ENCODE data around the gene UBE2G2.
A peak's percentile ranks its signal among the peaks of the same experiment; 100 is the strongest.

UBE2G2 gene

DNA sequence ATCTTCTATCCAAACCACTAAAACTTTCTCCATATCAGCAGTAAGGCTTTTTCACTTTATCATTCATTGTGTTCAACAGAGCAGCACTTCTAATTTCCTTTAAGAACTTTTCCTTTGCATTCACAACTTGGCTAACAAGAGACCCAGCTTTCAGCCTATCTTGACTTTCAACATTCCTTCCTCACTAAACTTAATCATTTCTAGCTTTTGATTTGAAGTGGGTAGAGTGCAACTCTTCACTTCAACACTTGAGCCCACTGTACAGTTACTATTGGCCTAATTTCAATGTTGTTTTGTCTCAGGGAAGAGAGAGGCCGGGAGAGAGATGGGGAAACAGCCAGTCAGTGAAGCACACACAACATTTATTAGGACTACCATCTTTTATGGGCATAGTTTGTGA lies 2.0 kb downstream of the UBE2G2 start:
- Mint-ChIP-seq H3K4me1 (peaks cover 42% of the 10 kb centered on the region), H3K4me3 (peak overlapping the region; percentile 87 to 99 (median 98)), H3K9me3 (no peaks in the 10 kb centered on the region), H3K27ac (peak overlapping the region; percentile 73 to 83 (median 76)), H3K27me3 (ENCODE audit: low read depth) (no peaks in the 10 kb centered on the region), H3K36me3 (ENCODE audit: low read depth) (peaks cover 28% of the 10 kb centered on the region)
- TF ChIP-seq, protein P1, sequence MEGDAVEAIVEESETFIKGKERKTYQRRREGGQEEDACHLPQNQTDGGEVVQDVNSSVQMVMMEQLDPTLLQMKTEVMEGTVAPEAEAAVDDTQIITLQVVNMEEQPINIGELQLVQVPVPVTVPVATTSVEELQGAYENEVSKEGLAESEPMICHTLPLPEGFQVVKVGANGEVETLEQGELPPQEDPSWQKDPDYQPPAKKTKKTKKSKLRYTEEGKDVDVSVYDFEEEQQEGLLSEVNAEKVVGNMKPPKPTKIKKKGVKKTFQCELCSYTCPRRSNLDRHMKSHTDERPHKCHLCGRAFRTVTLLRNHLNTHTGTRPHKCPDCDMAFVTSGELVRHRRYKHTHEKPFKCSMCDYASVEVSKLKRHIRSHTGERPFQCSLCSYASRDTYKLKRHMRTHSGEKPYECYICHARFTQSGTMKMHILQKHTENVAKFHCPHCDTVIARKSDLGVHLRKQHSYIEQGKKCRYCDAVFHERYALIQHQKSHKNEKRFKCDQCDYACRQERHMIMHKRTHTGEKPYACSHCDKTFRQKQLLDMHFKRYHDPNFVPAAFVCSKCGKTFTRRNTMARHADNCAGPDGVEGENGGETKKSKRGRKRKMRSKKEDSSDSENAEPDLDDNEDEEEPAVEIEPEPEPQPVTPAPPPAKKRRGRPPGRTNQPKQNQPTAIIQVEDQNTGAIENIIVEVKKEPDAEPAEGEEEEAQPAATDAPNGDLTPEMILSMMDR (IDR thresholded peaks at IDR 0.05; ENCODE audit: unreplicated experiment in 3 of 3): no peak

DNA sequence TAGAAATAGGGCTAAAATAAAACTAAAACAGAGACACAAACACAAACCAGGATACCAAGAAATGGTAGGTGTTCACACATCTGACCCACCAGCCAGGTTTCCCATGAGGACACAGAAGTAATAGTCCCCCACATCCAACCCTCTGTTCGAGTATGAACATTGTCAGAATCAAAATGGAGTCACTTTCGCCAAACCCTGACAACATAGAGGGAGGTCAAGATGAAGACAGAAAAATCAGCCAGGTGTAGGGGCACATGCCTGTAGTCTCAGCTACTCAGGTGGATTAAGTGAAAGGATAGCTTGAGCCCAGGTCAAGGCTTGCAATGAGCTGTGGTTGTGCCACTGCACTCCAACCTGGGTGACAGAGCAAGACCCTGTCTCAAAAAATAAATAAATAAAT lies 3.8 kb downstream of the UBE2G2 start:
- H3K9me3 Mint-ChIP-seq: no peaks in the 10 kb centered on the region
- H3K27me3 Mint-ChIP-seq (ENCODE audit: low read depth): no peaks in the 10 kb centered on the region
- H3K4me1 Mint-ChIP-seq: peaks cover 39% of the 10 kb centered on the region
- H3K27ac Mint-ChIP-seq: no peak overlapping the region
- peaks cover 26% of the 10 kb centered on the region for H3K36me3 Mint-ChIP-seq (ENCODE audit: low read depth)
- TF ChIP-seq, protein P1 (IDR thresholded peaks at IDR 0.05; ENCODE audit: unreplicated experiment in 3 of 3): no peak
- no peak overlapping the region for H3K4me3 Mint-ChIP-seq

DNA sequence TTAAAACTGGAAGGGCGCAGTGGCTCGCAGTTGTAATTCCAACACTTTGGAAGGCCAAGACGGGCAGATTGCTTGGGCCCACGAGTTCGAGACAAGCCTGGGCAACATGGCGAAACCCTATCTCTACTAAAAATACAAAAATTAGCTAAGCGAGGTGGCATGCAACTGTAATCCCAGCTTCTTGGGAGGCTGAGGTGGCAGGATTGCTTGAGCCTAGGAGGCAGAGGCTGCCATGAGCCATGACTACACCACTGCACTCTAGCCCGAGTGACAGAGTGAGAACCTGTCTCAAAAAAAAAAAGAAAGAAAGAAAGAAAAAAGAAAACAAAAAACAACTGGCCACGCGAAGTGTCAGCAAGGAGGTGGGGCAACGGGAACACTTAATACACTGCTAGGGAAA lies 6.3 kb downstream of the UBE2G2 start:
- no peak overlapping the region for H3K4me3 Mint-ChIP-seq
- H3K36me3 Mint-ChIP-seq (ENCODE audit: low read depth): peaks cover 38% of the 10 kb centered on the region
- H3K9me3 Mint-ChIP-seq: no peaks in the 10 kb centered on the region
- no peaks in the 10 kb centered on the region for H3K27me3 Mint-ChIP-seq (ENCODE audit: low read depth)
- peaks cover 32% of the 10 kb centered on the region for H3K4me1 Mint-ChIP-seq
- peak overlapping the region in 1 of 3 experiments; percentile 25 for H3K27ac Mint-ChIP-seq
- TF ChIP-seq, protein P1 (IDR thresholded peaks at IDR 0.05; ENCODE audit: unreplicated experiment in 3 of 3): no peak

DNA sequence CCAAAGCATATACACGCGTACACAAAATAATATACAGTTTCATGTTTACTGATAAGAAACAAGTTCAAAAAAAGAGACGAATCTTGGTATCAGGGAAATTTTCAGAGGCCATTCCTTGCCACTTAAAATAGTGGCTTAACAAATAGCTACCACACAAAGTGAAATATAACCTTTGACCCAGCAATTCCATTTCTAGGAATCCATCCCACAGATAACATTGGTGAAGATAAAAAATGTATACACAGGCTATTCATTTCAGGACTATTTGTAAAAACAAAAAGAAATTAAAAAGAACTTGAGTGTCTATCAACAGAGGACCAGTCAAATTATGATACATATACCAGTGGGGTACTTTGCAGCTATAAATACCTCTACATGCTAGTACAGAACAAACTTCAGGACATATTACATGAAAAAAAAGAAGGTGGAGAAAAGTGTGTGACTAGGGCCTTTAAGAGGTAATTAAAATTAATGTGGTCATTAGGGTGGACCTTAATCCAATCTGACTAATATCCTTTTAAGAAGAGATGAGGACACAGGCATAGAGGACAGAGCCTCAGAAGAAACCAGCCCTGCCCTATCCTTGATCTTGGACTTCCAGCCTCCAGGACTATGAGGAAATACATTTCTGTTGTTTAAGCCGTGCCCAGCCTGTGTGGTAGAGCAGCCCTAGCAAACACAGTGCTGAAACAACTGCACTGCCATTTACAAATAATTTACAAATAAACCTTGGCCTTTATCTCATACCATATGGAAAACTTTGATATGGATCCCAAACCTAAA lies 7.8 kb downstream of the UBE2G2 start:
- no peaks in the 10 kb centered on the region for H3K27me3 Mint-ChIP-seq (ENCODE audit: low read depth)
- H3K4me3 Mint-ChIP-seq: no peak overlapping the region
- H3K36me3 Mint-ChIP-seq (ENCODE audit: low read depth): peaks cover 33% of the 10 kb centered on the region
- peak overlapping the region in 2 of 3 experiments; percentile 9 to 19 for H3K27ac Mint-ChIP-seq
- TF ChIP-seq, protein P1 (IDR thresholded peaks at IDR 0.05; ENCODE audit: unreplicated experiment in 3 of 3): peak in 1 of 3 experiments; percentile 10
- no peaks in the 10 kb centered on the region for H3K9me3 Mint-ChIP-seq
- H3K4me1 Mint-ChIP-seq: peaks cover 26% of the 10 kb centered on the region

DNA sequence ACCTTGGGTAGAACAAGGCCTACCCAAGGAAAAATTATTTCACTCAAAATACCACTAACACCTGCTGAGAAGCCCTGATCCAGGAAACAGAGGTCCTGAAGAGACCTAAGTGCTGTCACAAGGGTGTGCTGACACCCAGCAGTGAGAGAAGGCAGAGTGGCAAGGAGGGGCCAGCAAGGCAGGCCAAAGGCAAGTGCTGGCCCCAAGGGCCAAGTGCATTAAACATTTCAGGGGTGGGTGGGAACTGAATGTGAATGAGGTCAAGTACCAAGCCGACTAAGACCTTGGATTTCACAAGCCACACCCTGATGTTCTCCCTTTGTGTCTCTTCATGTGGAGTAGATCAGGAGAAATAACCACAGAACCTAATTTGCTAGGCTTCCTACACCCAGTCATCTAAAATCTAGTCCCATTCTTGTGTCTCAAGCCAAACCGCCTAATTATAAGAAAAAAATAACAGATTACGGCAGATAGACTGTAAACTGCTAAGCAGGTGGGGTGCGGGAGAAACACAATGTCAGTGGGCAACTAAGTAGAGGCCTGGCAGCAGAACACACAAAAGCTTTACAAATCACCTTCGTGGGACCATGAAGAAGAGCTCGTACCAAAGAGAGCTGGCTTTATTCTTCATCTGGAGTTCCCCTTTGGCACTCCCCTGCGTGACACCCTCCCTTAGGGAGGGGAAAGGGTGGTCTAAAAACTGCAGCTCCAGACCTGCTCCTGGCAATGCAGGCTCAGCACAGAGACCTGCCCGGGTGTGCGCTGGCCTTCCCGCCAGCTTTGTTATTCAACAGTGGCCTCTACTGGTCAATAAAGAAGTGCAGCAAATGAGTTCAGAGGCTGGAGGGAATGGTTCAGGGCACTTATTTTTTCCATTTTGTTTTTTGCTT lies 8.7 kb downstream of the UBE2G2 start:
- TF ChIP-seq, protein P1 (IDR thresholded peaks at IDR 0.05; ENCODE audit: unreplicated experiment in 3 of 3): peak; percentile 77 to 87 (median 87)
- peaks cover 22% of the 10 kb centered on the region for H3K4me1 Mint-ChIP-seq
- H3K36me3 Mint-ChIP-seq (ENCODE audit: low read depth): peaks cover 27% of the 10 kb centered on the region
- peak overlapping the region in 2 of 3 experiments; percentile 9 to 19 for H3K27ac Mint-ChIP-seq
- no peaks in the 10 kb centered on the region for H3K27me3 Mint-ChIP-seq (ENCODE audit: low read depth)
- no peak overlapping the region for H3K4me3 Mint-ChIP-seq
- H3K9me3 Mint-ChIP-seq: no peaks in the 10 kb centered on the region

Data from nephron (organoid).